Cardiac muscle cell (in vitro differentiated cells and primary cell): ENCODE results near the gene RALGPS1. TPM values are rescaled to one million over a fixed set of nuclear protein-coding genes. Genes with fewer than 3 reads are reported as not detected.

Experiments used
- DNase-seq, 2 donors: peaks; one replicate each; pipeline versions ENCODE4 v3.0.0 to v3.0.0-alpha.2; 2010 to 2017; ENCODE audit warnings: low read depth in 1 of 2, low spot score in 1 of 2
- H3K27ac ChIP-seq: fragments of 200-600 bp; sonication (generic); 2 replicates; pipeline ENCODE4 v1.5.1; 2016
- H3K27me3 ChIP-seq: fragments of 200-600 bp; sonication (generic); 2 replicates; pipeline ENCODE4 v1.6.0; 2016; ENCODE audit warnings: control low read depth
- H3K36me3 ChIP-seq: fragments of 200-600 bp; sonication (generic); 2 replicates; pipeline ENCODE4 v1.5.1; 2016; ENCODE audit warnings: control low read depth
- H3K4me1 ChIP-seq: fragments of 200-600 bp; sonication (generic); 2 replicates; pipeline ENCODE4 v1.8.1; 2017; ENCODE audit warnings: low read depth, mild to moderate bottlenecking, mixed run types
- H3K4me3 ChIP-seq: fragments of 200-600 bp; sonication (generic); 2 replicates; pipeline ENCODE4 v1.5.1; 2016; ENCODE audit warnings: mild to moderate bottlenecking
- H3K9me3 ChIP-seq: fragments of 200-600 bp; sonication (generic); 2 replicates; pipeline ENCODE4 v1.5.1; 2017; ENCODE audit warnings: low read depth, mild to moderate bottlenecking, control low read depth
- polyA plus RNA-seq: library from polyadenylated mRNA; unstranded; fragments of >200 nt; fragmentation: Nextera tagmentation; extraction: Ambion mirVana; gene quantifications from 2 replicates; pipeline ENCODE4 v1.2.1, GENCODE V29; 2016
- total RNA-seq: library from RNA; depleted of rRNA; stranded (reverse); fragments of >200 nt; gene quantifications from 2 replicates; pipeline ENCODE4 v1.2.3, GENCODE V29; 2016
- TF ChIP-seq, protein P1 (sequence below): IDR thresholded peaks from 2 replicates; pipeline ENCODE4 v1.5.1; 2012; ENCODE audit warnings: low read depth, mild to moderate bottlenecking, low read length

Gene RALGPS1
- total and polyA plus RNA-seq, 2 experiments from 2014 or later = 14.1 to 16.1 TPM

DNA sequence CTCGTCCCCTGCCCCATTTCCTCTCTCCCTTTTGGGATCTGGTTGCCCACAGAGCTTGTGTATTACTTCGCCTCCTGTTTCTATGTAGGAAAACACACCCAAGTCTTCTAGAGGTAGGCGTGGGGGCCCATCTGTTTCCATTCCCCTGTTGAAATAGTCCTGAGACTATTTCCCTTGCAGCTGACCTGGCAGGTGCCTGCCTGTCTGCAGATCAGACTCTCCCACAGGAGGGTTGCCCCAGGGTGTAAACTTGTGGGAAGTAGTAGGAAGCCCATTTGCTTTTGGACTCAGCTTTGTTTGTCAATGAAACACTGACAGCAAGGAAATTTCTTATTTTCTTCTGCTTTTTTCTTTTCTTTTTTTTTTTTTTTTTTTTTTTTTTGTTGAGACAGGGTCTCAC, 333.7 kb downstream of the RALGPS1 start:
- Histone ChIP-seq H3K27ac (no peak overlapping the region), H3K27me3 (no peaks in the 10 kb centered on the region), H3K36me3 (no peaks in the 10 kb centered on the region), H3K9me3 (no peaks in the 10 kb centered on the region), H3K4me3 (no peak overlapping the region), H3K4me1 (no peaks in the 10 kb centered on the region)
- TF ChIP-seq, protein P1, sequence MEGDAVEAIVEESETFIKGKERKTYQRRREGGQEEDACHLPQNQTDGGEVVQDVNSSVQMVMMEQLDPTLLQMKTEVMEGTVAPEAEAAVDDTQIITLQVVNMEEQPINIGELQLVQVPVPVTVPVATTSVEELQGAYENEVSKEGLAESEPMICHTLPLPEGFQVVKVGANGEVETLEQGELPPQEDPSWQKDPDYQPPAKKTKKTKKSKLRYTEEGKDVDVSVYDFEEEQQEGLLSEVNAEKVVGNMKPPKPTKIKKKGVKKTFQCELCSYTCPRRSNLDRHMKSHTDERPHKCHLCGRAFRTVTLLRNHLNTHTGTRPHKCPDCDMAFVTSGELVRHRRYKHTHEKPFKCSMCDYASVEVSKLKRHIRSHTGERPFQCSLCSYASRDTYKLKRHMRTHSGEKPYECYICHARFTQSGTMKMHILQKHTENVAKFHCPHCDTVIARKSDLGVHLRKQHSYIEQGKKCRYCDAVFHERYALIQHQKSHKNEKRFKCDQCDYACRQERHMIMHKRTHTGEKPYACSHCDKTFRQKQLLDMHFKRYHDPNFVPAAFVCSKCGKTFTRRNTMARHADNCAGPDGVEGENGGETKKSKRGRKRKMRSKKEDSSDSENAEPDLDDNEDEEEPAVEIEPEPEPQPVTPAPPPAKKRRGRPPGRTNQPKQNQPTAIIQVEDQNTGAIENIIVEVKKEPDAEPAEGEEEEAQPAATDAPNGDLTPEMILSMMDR = no peak
- DNase-seq = no peak

DNA sequence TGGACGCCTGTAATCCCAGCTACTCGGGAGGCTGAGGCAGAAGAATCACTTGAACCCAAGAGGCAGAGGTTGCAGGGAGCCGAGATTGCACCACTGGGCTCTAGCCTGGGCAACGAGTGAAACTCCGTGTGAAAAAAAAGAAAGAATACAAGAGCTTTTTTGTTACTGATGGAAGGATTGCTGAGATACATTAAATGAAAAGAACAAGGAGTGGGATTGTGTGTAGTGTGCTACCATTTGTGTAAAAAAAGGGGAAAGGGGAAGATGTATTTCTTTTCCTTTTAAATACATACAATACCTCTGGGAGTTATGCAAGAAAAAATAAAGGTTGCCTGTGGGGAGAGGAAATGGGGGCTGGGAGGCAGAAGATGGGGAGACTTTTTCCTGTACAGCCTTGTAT, 335.3 kb downstream of the RALGPS1 start:
- no peak overlapping the region for H3K4me3 ChIP-seq
- no peak for DNase-seq
- TF ChIP-seq, protein P1 = no peak
- no peaks in the 10 kb centered on the region for H3K36me3 ChIP-seq
- no peaks in the 10 kb centered on the region for H3K27me3 ChIP-seq
- no peaks in the 10 kb centered on the region for H3K4me1 ChIP-seq
- no peak overlapping the region for H3K27ac ChIP-seq
- H3K9me3 ChIP-seq = no peaks in the 10 kb centered on the region

DNA sequence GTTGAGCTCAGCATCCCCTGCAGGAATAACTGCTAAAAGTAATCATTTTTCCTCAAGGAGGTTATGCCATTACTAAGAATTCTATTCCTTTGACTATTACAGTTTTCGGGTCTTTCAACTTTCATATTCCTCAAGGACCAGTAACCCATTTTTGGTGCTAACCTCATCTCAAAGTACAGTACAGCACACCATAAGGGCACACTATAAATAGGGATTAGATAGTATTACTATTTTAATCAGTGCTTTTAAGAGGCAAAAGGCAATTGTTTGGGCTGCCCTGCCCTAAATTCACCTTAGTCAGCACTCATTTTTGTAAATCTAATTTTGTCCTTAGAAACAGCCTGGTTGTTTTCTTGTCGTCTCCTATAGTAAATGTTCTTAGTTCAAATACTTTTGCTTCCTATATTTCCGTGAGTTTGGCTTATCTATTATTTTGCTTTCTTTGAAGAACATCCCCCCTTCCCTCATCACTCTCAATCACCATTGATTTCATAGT, 336.4 kb downstream of the RALGPS1 start:
- TF ChIP-seq, protein P1 = no peak
- Histone ChIP-seq H3K27ac (no peak overlapping the region), H3K36me3 (no peaks in the 10 kb centered on the region), H3K4me3 (no peak overlapping the region), H3K27me3 (no peaks in the 10 kb centered on the region), H3K9me3 (no peaks in the 10 kb centered on the region), H3K4me1 (no peaks in the 10 kb centered on the region)
- DNase-seq = no peak

DNA sequence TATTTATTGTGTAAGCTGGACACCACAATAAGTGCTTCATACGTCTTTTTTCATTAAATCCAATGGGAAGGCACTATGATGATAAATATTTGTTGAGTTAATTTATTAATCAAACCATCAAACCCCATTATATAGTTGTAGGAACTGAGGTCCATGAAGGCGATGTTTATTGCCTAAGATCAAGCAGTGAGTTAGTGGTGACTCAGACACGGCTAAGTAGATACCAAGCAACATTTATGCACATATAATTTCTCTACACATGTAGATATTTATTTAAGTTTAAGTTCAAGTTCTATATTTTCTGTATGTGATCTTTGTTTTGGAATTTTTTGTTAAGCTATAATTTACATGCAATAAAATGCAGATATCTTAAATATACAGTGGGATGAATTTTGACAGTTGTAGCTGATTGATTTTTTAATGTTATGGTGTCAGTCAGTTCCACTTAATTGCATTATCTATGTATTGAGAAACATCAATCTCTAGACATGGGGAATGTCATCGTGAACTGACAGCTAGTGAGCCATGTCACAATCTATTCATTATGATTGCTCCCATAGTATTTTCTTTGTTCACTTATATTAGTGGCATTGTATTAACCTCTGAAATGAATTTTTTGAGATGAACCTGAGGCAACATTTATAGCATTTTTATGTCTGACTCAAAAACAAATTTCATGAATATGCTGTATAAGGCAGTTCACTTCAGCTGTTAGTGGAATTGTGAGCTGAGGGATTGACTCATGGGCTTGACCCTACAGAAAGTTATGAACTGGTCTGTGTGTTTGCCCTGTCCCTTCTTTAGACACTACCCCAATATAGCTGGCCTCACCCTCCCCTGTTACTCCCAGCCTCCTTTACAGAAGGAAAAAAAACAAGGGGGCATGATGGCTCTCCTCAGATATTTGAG, 338.1 kb downstream of the RALGPS1 start:
- H3K4me3 ChIP-seq = no peak overlapping the region
- H3K36me3 ChIP-seq = no peaks in the 10 kb centered on the region
- TF ChIP-seq, protein P1 = no peak
- H3K27me3 ChIP-seq = no peaks in the 10 kb centered on the region
- DNase-seq = no peak
- no peaks in the 10 kb centered on the region for H3K9me3 ChIP-seq
- no peak overlapping the region for H3K27ac ChIP-seq
- H3K4me1 ChIP-seq = no peaks in the 10 kb centered on the region

DNA sequence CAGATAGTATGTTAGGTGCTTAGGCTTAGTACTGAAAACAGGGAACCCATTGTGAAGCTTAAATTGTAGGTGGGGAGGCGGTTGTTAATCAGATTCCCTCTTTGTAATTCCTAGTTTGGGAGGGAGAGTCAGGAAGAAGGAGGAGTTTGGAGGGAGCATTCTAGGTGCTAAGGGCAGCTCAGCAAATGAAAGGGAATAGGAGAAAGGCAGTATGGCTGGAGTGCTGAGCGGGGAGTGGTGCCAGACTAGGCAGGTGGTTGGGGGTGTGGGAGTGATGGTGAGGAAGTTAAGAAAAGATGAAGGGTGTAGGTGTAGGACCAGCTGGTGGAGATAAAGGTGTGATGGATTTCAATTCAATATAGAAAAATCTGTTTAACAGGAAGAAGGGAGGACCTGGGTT, 338.9 kb downstream of the RALGPS1 start:
- no peak overlapping the region for H3K27ac ChIP-seq
- H3K36me3 ChIP-seq = no peaks in the 10 kb centered on the region
- no peaks in the 10 kb centered on the region for H3K27me3 ChIP-seq
- TF ChIP-seq, protein P1 = no peak
- DNase-seq = no peak
- no peak overlapping the region for H3K4me3 ChIP-seq
- H3K4me1 ChIP-seq = peaks cover 3% of the 10 kb centered on the region
- no peaks in the 10 kb centered on the region for H3K9me3 ChIP-seq
